ENCODE results near the gene NHSL2.
"Not testable (repeated sequence)": the region's sequence is repeated elsewhere in the genome, so short reads cannot be mapped to it uniquely, and the experiment has no call there.

NHSL2 gene

GRCh38 chrX:72146527-72146926, 235.9 kb downstream of the NHSL2 start:
- CTCF ChIA-PET: no interaction called here
- TF ChIP-seq, protein P1, sequence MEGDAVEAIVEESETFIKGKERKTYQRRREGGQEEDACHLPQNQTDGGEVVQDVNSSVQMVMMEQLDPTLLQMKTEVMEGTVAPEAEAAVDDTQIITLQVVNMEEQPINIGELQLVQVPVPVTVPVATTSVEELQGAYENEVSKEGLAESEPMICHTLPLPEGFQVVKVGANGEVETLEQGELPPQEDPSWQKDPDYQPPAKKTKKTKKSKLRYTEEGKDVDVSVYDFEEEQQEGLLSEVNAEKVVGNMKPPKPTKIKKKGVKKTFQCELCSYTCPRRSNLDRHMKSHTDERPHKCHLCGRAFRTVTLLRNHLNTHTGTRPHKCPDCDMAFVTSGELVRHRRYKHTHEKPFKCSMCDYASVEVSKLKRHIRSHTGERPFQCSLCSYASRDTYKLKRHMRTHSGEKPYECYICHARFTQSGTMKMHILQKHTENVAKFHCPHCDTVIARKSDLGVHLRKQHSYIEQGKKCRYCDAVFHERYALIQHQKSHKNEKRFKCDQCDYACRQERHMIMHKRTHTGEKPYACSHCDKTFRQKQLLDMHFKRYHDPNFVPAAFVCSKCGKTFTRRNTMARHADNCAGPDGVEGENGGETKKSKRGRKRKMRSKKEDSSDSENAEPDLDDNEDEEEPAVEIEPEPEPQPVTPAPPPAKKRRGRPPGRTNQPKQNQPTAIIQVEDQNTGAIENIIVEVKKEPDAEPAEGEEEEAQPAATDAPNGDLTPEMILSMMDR (IDR thresholded peaks at IDR 0.05; ENCODE audit: control extremely low read depth, extremely low read depth, low read depth, missing control alignments): no peak
- DNase-seq (ENCODE audit: extremely low spot score): no peak
- POLR2A ChIA-PET: no interaction called here

DNA sequence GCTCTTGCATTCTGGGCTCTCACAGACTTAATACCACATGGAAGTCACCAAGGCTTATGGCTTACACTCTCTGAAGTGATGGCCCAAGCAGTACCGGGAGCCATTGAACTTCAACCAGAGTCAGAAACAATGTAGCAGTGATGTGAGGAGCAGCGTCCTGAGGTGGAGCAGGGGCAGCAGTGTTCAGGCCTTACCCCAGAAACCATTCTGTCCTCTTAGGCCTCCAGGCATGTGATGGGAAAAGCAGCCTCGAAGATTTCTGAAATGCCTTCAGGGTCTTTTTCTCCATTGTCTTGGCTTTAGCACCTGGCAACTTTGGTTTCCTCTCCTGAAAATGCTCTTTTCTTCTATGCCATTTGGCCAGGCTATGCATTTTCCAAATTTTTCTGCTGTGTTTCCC, 248.1 kb downstream of the NHSL2 start:
- no peak for DNase-seq (ENCODE audit: extremely low spot score)
- CTCF ChIA-PET: no interaction called here
- POLR2A ChIA-PET: no interaction called here
- TF ChIP-seq, protein P1 (IDR thresholded peaks at IDR 0.05; ENCODE audit: control extremely low read depth, extremely low read depth, low read depth, missing control alignments): no peak

DNA sequence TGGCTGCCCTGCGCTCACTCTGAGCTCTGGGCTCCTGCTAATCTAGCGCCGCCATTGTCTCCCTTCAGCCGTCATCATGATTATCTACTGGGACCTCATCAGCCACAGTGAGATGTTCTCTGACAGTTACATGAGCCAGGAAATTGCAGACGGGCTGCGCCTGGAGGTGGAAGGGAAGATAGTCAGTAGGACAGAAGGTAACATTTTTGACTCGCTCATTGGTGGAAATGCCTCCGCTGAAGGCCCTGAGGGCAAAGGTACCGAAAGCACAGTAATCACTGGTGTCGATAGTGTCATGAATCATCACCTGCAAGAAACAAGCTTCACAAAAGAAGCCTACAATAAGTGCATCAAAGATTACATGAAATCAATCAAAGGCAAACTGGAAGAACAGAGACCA, 249.1 kb downstream of the NHSL2 start:
- ChIA-PET CTCF (no interaction called here), POLR2A (no interaction called here)
- DNase-seq (ENCODE audit: extremely low spot score): no peak
- TF ChIP-seq, protein P1 (IDR thresholded peaks at IDR 0.05; ENCODE audit: control extremely low read depth, extremely low read depth, low read depth, missing control alignments): no peak

DNA sequence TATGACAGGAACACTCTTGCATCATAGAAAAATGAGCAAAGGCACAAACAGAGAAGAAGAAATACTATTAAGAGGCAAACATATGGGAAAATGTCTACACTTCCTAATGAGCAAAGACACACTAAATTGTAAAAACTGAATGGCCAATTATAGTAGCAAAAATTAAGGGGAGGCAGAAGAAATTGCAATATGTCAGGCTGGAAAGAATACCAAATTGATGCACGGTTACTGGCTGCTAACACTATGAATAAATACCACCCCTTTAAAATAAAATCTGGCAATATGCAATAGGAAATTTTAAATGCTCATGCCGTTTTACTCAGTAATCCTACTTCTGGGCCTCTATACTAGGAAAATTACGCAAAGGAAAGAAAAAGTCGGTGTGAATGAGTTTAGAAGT, 254.9 kb downstream of the NHSL2 start:
- no peak for DNase-seq (ENCODE audit: extremely low spot score)
- ChIA-PET CTCF (no interaction called here), POLR2A (no interaction called here)
- TF ChIP-seq, protein P1 (IDR thresholded peaks at IDR 0.05; ENCODE audit: control extremely low read depth, extremely low read depth, low read depth, missing control alignments): no peak

DNA sequence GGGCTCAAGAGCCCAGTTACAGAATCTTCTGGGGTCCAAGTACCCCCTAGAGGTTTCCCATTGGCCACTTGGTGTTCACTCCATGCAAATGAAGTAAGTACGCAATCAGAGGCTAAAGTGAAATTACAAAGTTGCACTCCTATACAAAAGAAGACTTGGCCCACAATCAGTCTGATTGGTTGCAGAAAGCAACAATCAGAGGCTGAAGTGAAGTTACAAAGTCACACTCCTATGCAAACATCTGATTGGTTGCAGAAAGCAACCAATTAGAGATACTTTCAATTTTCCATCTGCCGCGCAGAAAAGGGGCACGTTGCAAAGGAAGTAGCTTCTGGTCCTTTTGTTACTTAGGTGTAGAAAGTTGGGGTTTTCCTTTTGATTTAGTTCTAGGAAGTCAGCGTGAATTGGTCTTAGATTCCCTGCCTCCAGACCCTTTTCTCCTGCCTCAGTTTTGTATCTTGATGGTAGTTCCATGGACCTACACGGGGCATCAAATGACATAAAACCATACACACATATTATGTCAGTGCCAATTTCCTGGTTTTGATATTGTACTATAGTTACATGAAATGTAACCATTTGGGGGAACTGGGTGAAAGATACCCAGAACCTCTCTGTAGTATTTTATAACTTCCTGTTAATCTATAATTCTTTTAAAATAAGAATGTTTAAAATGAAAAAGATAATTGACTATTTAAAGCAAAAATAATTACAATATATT, 258.5 kb downstream of the NHSL2 start:
- DNase-seq (ENCODE audit: extremely low spot score): no peak
- TF ChIP-seq, protein P1 (IDR thresholded peaks at IDR 0.05; ENCODE audit: control extremely low read depth, extremely low read depth, low read depth, missing control alignments): no peak
- ChIA-PET CTCF (no interaction called here), POLR2A (no interaction called here)

- DNase-seq (ENCODE audit: extremely low spot score); POLR2A ChIA-PET; CTCF ChIA-PET: not testable (repeated sequence)
Measured at GRCh38 chrX:72176289-72176688, 265.6 kb downstream of the NHSL2 start.

GRCh38 chrX:72176981-72177380, 266.3 kb downstream of the NHSL2 start:
- TF ChIP-seq, protein P1 (IDR thresholded peaks at IDR 0.05; ENCODE audit: control extremely low read depth, extremely low read depth, low read depth, missing control alignments): no peak
- POLR2A ChIA-PET: no interaction called here
- CTCF ChIA-PET: no interaction called here
- DNase-seq (ENCODE audit: extremely low spot score): no peak

Measured in GM10248 (cell line).